ENCODE data around the gene NUMA1. TPM values are rescaled to one million over a fixed set of nuclear protein-coding genes. Genes with fewer than 3 reads are reported as not detected.

The NUMA1 gene
- polyA plus RNA-seq, 3 donors, result 4.1 to 91.2 (median 12.4) TPM

DNA sequence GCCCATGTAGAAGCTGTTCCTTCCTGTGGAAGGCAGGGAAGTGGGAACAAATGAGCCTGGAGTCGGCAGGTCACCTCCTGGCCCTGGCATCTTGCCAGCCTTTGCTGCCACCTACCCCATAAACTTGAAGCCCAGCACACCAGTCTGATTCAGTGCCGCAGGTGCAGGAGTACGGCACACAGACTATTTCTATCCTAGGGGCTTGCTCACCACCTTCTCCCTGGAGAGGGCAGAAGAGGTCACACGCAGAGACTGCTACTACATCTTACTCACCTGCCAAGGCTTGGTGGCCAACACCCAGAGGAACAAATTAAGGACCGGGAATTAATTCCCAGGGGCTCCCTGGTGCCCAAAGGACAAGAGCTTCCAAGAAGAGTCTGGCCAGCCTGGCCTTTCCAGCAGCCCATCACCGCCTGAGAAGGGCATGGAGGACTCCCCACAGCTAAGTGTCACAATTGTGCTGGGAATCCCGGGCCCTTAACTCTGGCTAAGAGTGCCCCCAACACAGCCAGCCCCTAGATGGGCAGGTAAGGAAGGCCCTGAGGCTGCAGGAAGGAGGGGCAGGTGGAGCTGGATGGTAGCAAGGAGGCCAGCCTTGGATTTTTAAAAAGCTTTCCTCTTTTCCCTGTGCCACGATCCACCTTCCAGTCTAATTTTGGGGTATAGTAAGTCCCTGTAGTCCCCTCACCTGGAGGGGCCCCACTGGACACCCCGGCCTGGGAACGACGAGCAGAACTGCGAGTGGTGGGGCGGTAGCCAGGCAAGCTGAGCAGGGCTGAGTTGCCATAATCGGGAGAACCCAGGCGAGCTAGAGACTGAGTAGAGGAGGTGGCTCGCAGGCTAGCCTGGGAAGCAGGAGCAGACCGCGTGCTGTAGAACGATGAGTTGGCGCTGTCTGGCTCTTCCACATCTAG is 74.7 kb downstream of the NUMA1 start:
- H3K4me3 ChIP-seq (replicated peaks in 1 of 3; ENCODE audit: low read depth in 2 of 3, low read length in 3 of 3), result no peak overlapping the region
- TF ChIP-seq, protein P1, sequence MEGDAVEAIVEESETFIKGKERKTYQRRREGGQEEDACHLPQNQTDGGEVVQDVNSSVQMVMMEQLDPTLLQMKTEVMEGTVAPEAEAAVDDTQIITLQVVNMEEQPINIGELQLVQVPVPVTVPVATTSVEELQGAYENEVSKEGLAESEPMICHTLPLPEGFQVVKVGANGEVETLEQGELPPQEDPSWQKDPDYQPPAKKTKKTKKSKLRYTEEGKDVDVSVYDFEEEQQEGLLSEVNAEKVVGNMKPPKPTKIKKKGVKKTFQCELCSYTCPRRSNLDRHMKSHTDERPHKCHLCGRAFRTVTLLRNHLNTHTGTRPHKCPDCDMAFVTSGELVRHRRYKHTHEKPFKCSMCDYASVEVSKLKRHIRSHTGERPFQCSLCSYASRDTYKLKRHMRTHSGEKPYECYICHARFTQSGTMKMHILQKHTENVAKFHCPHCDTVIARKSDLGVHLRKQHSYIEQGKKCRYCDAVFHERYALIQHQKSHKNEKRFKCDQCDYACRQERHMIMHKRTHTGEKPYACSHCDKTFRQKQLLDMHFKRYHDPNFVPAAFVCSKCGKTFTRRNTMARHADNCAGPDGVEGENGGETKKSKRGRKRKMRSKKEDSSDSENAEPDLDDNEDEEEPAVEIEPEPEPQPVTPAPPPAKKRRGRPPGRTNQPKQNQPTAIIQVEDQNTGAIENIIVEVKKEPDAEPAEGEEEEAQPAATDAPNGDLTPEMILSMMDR (IDR thresholded peaks at IDR 0.05), result no peak
- H3K9me3 ChIP-seq (replicated peaks in 1 of 2; ENCODE audit: control insufficient read depth in 1 of 2, insufficient read depth in 1 of 2, low read length in 2 of 2), result no peaks in the 10 kb centered on the region
- Mint-ChIP-seq H3K9me3 (peaks cover 0 to 1% (median 0%) of the 10 kb centered on the region in 7 donors), H3K4me3 (no peak overlapping the region), H3K36me3 (peaks cover 96 to 98% of the 10 kb centered on the region in 2 donors), H3K27me3 (ENCODE audit: low read depth in 3 of 3) (peaks cover 0 to 2% (median 0%) of the 10 kb centered on the region in 3 donors), H3K27ac (peak overlapping the region in 5 of 7 donors; percentile 17 to 79 (median 42)), H3K4me1 (no peaks in the 10 kb centered on the region)
- 98% methylated on average over 16 of the region's 20 CpGs for WGBS (ENCODE audit: insufficient coverage)
- peak overlapping the region in 1 of 2 donors; percentile 42 for H3K27ac ChIP-seq (ENCODE audit: low read depth in 1 of 2, low read length in 2 of 2)
- H3K79me2 ChIP-seq (ENCODE audit: insufficient read depth, low read length), result no peaks in the 10 kb centered on the region
- H3K27me3 ChIP-seq (ENCODE audit: control insufficient read depth in 2 of 2, insufficient read depth in 2 of 2, low read length in 2 of 2), result no peaks in the 10 kb centered on the region
- no peak for DNase-seq
- H2AFZ ChIP-seq (ENCODE audit: insufficient read depth, low read depth, low read length, poor library complexity, severe bottlenecking), result no peak overlapping the region
- intact Hi-C loops (cut with micrococcal nuclease), result no loop called here
- H3K4me2 ChIP-seq (replicated peaks; ENCODE audit: extremely low read depth, low read length, poor library complexity, severe bottlenecking), result no peak overlapping the region
- no peaks in the 10 kb centered on the region for H3K4me1 ChIP-seq (ENCODE audit: control insufficient read depth in 1 of 2, insufficient read depth in 2 of 2, low read length in 2 of 2)
- H3K9ac ChIP-seq (ENCODE audit: insufficient read depth, low read length, poor library complexity, severe bottlenecking), result no peak overlapping the region
- peaks cover 51% of the 10 kb centered on the region for H4K20me1 ChIP-seq (ENCODE audit: insufficient read depth, low read length)
- peaks cover 99 to 100% of the 10 kb centered on the region in 2 donors for H3K36me3 ChIP-seq (replicated peaks in 1 of 2; ENCODE audit: control insufficient read depth in 1 of 2, insufficient read depth in 2 of 2, low read length in 2 of 2)

DNA sequence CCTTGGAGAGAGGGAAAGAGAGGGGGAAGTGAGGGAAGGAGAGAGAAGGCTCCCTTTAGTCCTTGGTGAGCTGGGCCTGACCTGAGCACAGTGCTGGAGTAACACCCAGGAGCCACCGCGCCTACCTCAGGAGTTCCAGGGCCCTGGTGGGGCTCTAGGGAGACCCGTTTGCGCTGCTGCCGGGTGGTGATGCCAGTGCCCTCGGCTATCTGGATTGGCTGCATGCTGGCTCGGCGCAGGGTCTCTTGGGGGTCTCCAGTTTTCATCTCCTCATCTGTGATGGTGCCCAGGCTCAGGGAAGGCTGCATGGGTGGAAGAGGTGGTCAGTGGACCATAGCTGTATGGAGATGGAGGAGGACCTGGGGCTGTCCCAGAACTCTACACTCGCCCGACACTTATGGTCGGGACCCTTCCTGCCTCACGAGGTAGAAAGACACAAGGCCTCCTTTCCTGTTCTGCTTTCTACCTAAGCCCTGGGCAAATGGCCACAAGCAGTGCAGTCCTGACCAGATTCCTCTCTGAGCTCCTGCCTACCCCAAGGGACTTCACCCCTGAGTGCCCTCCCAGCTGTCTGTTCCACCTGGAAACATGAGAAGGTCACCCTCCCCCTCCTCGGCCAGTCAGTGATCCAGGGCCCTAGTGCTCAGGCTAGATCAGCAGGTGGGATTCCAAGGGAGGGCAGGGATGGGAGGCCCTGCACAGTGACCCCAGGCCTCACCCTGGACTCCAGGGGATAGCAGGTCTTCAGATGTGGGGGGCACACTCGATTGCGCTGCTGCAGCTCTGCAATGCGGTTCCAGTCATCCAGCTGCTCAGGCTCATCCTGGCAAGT is 75.6 kb downstream of the NUMA1 start:
- Histone ChIP-seq H3K79me2 (ENCODE audit: insufficient read depth, low read length) (no peaks in the 10 kb centered on the region), H3K27ac (ENCODE audit: low read depth in 1 of 2, low read length in 2 of 2) (peak overlapping the region in 1 of 2 donors; percentile 42), H3K4me3 (replicated peaks in 1 of 3; ENCODE audit: low read depth in 2 of 3, low read length in 3 of 3) (no peak overlapping the region), H3K4me2 (replicated peaks; ENCODE audit: extremely low read depth, low read length, poor library complexity, severe bottlenecking) (no peak overlapping the region), H3K9ac (ENCODE audit: insufficient read depth, low read length, poor library complexity, severe bottlenecking) (no peak overlapping the region), H3K27me3 (ENCODE audit: control insufficient read depth in 2 of 2, insufficient read depth in 2 of 2, low read length in 2 of 2) (no peaks in the 10 kb centered on the region), H3K4me1 (ENCODE audit: control insufficient read depth in 1 of 2, insufficient read depth in 2 of 2, low read length in 2 of 2) (peaks cover under 1 to 2% of the 10 kb centered on the region in 2 donors), H3K9me3 (replicated peaks in 1 of 2; ENCODE audit: control insufficient read depth in 1 of 2, insufficient read depth in 1 of 2, low read length in 2 of 2) (no peaks in the 10 kb centered on the region), H2AFZ (ENCODE audit: insufficient read depth, low read depth, low read length, poor library complexity, severe bottlenecking) (no peak overlapping the region), H3K36me3 (replicated peaks in 1 of 2; ENCODE audit: control insufficient read depth in 1 of 2, insufficient read depth in 2 of 2, low read length in 2 of 2) (peaks cover 91 to 100% of the 10 kb centered on the region in 2 donors), H4K20me1 (ENCODE audit: insufficient read depth, low read length) (peaks cover 42% of the 10 kb centered on the region)
- H3K27me3 Mint-ChIP-seq (ENCODE audit: low read depth in 3 of 3), result peaks cover 0 to 2% (median 0%) of the 10 kb centered on the region in 3 donors
- H3K27ac Mint-ChIP-seq, result peak overlapping the region in 6 of 7 donors; percentile 17 to 65 (median 56)
- H3K36me3 Mint-ChIP-seq, result peaks cover 95 to 98% of the 10 kb centered on the region in 2 donors
- intact Hi-C loops (cut with micrococcal nuclease), result no loop called here
- TF ChIP-seq, protein P1 (IDR thresholded peaks at IDR 0.05), result no peak
- peaks cover 0 to 2% (median 0%) of the 10 kb centered on the region in 7 donors for H3K9me3 Mint-ChIP-seq
- no peak overlapping the region for H3K4me3 Mint-ChIP-seq
- 97% methylated on average over 12 of the region's 16 CpGs for WGBS (ENCODE audit: insufficient coverage)
- DNase-seq, result no peak
- H3K4me1 Mint-ChIP-seq, result peaks cover 1% of the 10 kb centered on the region
